Measurements from ENCODE around the gene DGKB. TPM values are rescaled to one million over a fixed set of nuclear protein-coding genes. Genes with fewer than 3 reads are reported as not detected.

The DGKB gene
- polyA plus RNA-seq, 4 donors = 0.19 to 0.31 TPM; not detected in 2

DNA sequence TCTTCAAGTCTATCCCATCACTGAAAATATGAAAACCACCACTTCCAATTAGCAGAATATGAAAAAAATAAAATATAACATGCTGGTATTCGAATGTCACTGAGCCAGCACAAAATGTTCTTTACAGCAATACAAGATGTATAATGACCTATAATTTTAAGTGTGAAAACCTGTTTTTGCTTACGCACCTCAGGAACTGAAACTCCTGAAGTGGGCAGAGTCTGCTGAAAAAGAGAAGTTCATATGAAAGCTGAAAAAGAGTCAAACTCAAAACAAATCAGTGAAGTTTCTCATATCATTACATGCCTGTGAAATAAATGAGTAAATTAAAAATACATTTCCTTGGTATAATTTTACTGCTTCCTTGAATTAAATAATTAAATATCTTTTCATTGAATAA lies 272.5 kb downstream of the DGKB start:
- Histone ChIP-seq H3K27me3 (ENCODE audit: control insufficient read depth in 3 of 3, insufficient read depth in 3 of 3, low read length in 3 of 3) (no peaks in the 10 kb centered on the region), H3K4me1 (ENCODE audit: control insufficient read depth in 3 of 3, insufficient read depth in 2 of 3, low read depth in 1 of 3, low read length in 2 of 3) (no peaks in the 10 kb centered on the region), H3K4me3 (ENCODE audit: low read depth in 1 of 3, low read length in 3 of 3) (no peak overlapping the region), H3K27ac (ENCODE audit: low read depth in 1 of 3, low read length in 2 of 3) (no peak overlapping the region), H3K9me3 (ENCODE audit: control insufficient read depth in 2 of 2, insufficient read depth in 1 of 2, low read depth in 1 of 2, low read length in 1 of 2) (no peaks in the 10 kb centered on the region), H3K36me3 (ENCODE audit: control insufficient read depth in 3 of 3, insufficient read depth in 2 of 3, low read depth in 1 of 3, low read length in 3 of 3) (no peaks in the 10 kb centered on the region)
- DNase-seq (no peak), FAIRE-seq (no peak)
- whole genome bisulfite sequencing, 3 donors = 82 to 90% (median 90%) methylated on average over 2 of the region's 2 CpGs

GRCh38 chr7:14628516-14628915 lies 274.0 kb downstream of the DGKB start:
- Histone ChIP-seq H3K36me3 (ENCODE audit: control insufficient read depth in 3 of 3, insufficient read depth in 2 of 3, low read depth in 1 of 3, low read length in 3 of 3) (no peaks in the 10 kb centered on the region), H3K9me3 (ENCODE audit: control insufficient read depth in 2 of 2, insufficient read depth in 1 of 2, low read depth in 1 of 2, low read length in 1 of 2) (no peaks in the 10 kb centered on the region), H3K4me1 (ENCODE audit: control insufficient read depth in 3 of 3, insufficient read depth in 2 of 3, low read depth in 1 of 3, low read length in 2 of 3) (no peaks in the 10 kb centered on the region), H3K27me3 (ENCODE audit: control insufficient read depth in 3 of 3, insufficient read depth in 3 of 3, low read length in 3 of 3) (no peaks in the 10 kb centered on the region), H3K4me3 (ENCODE audit: low read depth in 1 of 3, low read length in 3 of 3) (no peak overlapping the region), H3K27ac (ENCODE audit: low read depth in 1 of 3, low read length in 2 of 3) (no peak overlapping the region)
- DNase-seq (no peak), FAIRE-seq (no peak)
- 91 to 100% (median 94%) methylated on average over 1 of the region's 1 CpG for WGBS, 3 donors

GRCh38 chr7:14626076-14626475 lies 276.5 kb downstream of the DGKB start:
- Histone ChIP-seq H3K27me3 (ENCODE audit: control insufficient read depth in 3 of 3, insufficient read depth in 3 of 3, low read length in 3 of 3) (no peaks in the 10 kb centered on the region), H3K27ac (ENCODE audit: low read depth in 1 of 3, low read length in 2 of 3) (no peak overlapping the region), H3K9me3 (ENCODE audit: control insufficient read depth in 2 of 2, insufficient read depth in 1 of 2, low read depth in 1 of 2, low read length in 1 of 2) (no peaks in the 10 kb centered on the region), H3K4me3 (ENCODE audit: low read depth in 1 of 3, low read length in 3 of 3) (no peak overlapping the region), H3K4me1 (ENCODE audit: control insufficient read depth in 3 of 3, insufficient read depth in 2 of 3, low read depth in 1 of 3, low read length in 2 of 3) (no peaks in the 10 kb centered on the region), H3K36me3 (ENCODE audit: control insufficient read depth in 3 of 3, insufficient read depth in 2 of 3, low read depth in 1 of 3, low read length in 3 of 3) (no peaks in the 10 kb centered on the region)
- WGBS, 3 donors = 70 to 83% (median 70%) methylated on average over 4 of the region's 4 CpGs
- FAIRE-seq (no peak), DNase-seq (no peak)

- H3K36me3 ChIP-seq (ENCODE audit: control insufficient read depth in 3 of 3, insufficient read depth in 2 of 3, low read depth in 1 of 3, low read length in 3 of 3) = no peaks in the 10 kb centered on the region
- no peaks in the 10 kb centered on the region for H3K9me3 ChIP-seq (ENCODE audit: control insufficient read depth in 2 of 2, insufficient read depth in 1 of 2, low read depth in 1 of 2, low read length in 1 of 2)
- FAIRE-seq (no peak), DNase-seq (no peak)
- no peak overlapping the region for H3K4me3 ChIP-seq (ENCODE audit: low read depth in 1 of 3, low read length in 3 of 3)
- H3K27ac ChIP-seq (ENCODE audit: low read depth in 1 of 3, low read length in 2 of 3) = no peak overlapping the region
- H3K4me1 ChIP-seq (ENCODE audit: control insufficient read depth in 3 of 3, insufficient read depth in 2 of 3, low read depth in 1 of 3, low read length in 2 of 3) = no peaks in the 10 kb centered on the region
- H3K27me3 ChIP-seq (ENCODE audit: control insufficient read depth in 3 of 3, insufficient read depth in 3 of 3, low read length in 3 of 3) = no peaks in the 10 kb centered on the region
Observed at GRCh38 chr7:14622559-14622958, 280.0 kb downstream of the DGKB start.

GRCh38 chr7:14606101-14606500 lies 296.4 kb downstream of the DGKB start:
- Histone ChIP-seq H3K27ac (ENCODE audit: low read depth in 1 of 3, low read length in 2 of 3) (no peak overlapping the region), H3K36me3 (ENCODE audit: control insufficient read depth in 3 of 3, insufficient read depth in 2 of 3, low read depth in 1 of 3, low read length in 3 of 3) (no peaks in the 10 kb centered on the region), H3K4me3 (ENCODE audit: low read depth in 1 of 3, low read length in 3 of 3) (no peak overlapping the region), H3K4me1 (ENCODE audit: control insufficient read depth in 3 of 3, insufficient read depth in 2 of 3, low read depth in 1 of 3, low read length in 2 of 3) (no peaks in the 10 kb centered on the region), H3K9me3 (ENCODE audit: control insufficient read depth in 2 of 2, insufficient read depth in 1 of 2, low read depth in 1 of 2, low read length in 1 of 2) (no peaks in the 10 kb centered on the region), H3K27me3 (ENCODE audit: control insufficient read depth in 3 of 3, insufficient read depth in 3 of 3, low read length in 3 of 3) (no peaks in the 10 kb centered on the region)
- DNase-seq (no peak), FAIRE-seq (no peak)

DNA sequence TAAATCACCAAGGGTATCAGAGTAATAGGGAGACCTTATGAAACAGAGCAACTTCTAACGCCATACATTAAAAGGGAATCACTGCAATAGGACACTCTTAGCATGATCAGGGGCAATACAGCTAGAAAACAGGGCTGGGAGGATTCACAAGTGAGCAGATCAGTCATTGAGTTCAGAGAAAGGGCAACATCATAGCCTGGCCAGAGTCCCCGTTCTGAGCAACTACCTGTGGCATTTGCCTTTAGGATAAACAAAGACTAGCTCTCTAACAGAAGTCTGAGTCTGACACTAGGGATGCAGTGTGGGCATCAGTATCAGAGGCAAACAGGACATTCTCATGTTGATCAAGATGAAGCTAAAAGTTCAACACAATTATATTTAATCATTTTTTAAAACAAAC lies 297.9 kb downstream of the DGKB start:
- Histone ChIP-seq H3K4me3 (ENCODE audit: low read depth in 1 of 3, low read length in 3 of 3) (no peak overlapping the region), H3K4me1 (ENCODE audit: control insufficient read depth in 3 of 3, insufficient read depth in 2 of 3, low read depth in 1 of 3, low read length in 2 of 3) (no peaks in the 10 kb centered on the region), H3K36me3 (ENCODE audit: control insufficient read depth in 3 of 3, insufficient read depth in 2 of 3, low read depth in 1 of 3, low read length in 3 of 3) (no peaks in the 10 kb centered on the region), H3K27me3 (ENCODE audit: control insufficient read depth in 3 of 3, insufficient read depth in 3 of 3, low read length in 3 of 3) (no peaks in the 10 kb centered on the region), H3K27ac (ENCODE audit: low read depth in 1 of 3, low read length in 2 of 3) (no peak overlapping the region), H3K9me3 (ENCODE audit: control insufficient read depth in 2 of 2, insufficient read depth in 1 of 2, low read depth in 1 of 2, low read length in 1 of 2) (no peaks in the 10 kb centered on the region)
- DNase-seq (no peak), FAIRE-seq (no peak)
- WGBS, 3 donors = 55 to 60% (median 55%) methylated on average over 2 of the region's 2 CpGs

GRCh38 chr7:14602851-14603250 lies 299.7 kb downstream of the DGKB start:
- no peaks in the 10 kb centered on the region for H3K36me3 ChIP-seq (ENCODE audit: control insufficient read depth in 3 of 3, insufficient read depth in 2 of 3, low read depth in 1 of 3, low read length in 3 of 3)
- H3K9me3 ChIP-seq (ENCODE audit: control insufficient read depth in 2 of 2, insufficient read depth in 1 of 2, low read depth in 1 of 2, low read length in 1 of 2) = no peaks in the 10 kb centered on the region
- WGBS, 3 donors = 89 to 93% (median 89%) methylated on average over 1 of the region's 1 CpG
- DNase-seq = no peak
- no peak overlapping the region for H3K4me3 ChIP-seq (ENCODE audit: low read depth in 1 of 3, low read length in 3 of 3)
- no peak overlapping the region for H3K27ac ChIP-seq (ENCODE audit: low read depth in 1 of 3, low read length in 2 of 3)
- no peak for FAIRE-seq
- no peaks in the 10 kb centered on the region for H3K4me1 ChIP-seq (ENCODE audit: control insufficient read depth in 3 of 3, insufficient read depth in 2 of 3, low read depth in 1 of 3, low read length in 2 of 3)
- no peaks in the 10 kb centered on the region for H3K27me3 ChIP-seq (ENCODE audit: control insufficient read depth in 3 of 3, insufficient read depth in 3 of 3, low read length in 3 of 3)

- DNase-seq = no peak
- no peak overlapping the region for H3K27ac ChIP-seq (ENCODE audit: low read depth in 1 of 3, low read length in 2 of 3)
- H3K4me1 ChIP-seq (ENCODE audit: control insufficient read depth in 3 of 3, insufficient read depth in 2 of 3, low read depth in 1 of 3, low read length in 2 of 3) = no peaks in the 10 kb centered on the region
- H3K4me3 ChIP-seq (ENCODE audit: low read depth in 1 of 3, low read length in 3 of 3) = no peak overlapping the region
- 82 to 89% (median 88%) methylated on average over 2 of the region's 2 CpGs for WGBS, 3 donors
- no peaks in the 10 kb centered on the region for H3K9me3 ChIP-seq (ENCODE audit: control insufficient read depth in 2 of 2, insufficient read depth in 1 of 2, low read depth in 1 of 2, low read length in 1 of 2)
- no peak for FAIRE-seq
- no peaks in the 10 kb centered on the region for H3K27me3 ChIP-seq (ENCODE audit: control insufficient read depth in 3 of 3, insufficient read depth in 3 of 3, low read length in 3 of 3)
- no peaks in the 10 kb centered on the region for H3K36me3 ChIP-seq (ENCODE audit: control insufficient read depth in 3 of 3, insufficient read depth in 2 of 3, low read depth in 1 of 3, low read length in 3 of 3)
Observed at GRCh38 chr7:14600766-14601367, 301.7 kb downstream of the DGKB start.

GRCh38 chr7:14598978-14599377 lies 303.6 kb downstream of the DGKB start:
- no peak overlapping the region for H3K27ac ChIP-seq (ENCODE audit: low read depth in 1 of 3, low read length in 2 of 3)
- no peaks in the 10 kb centered on the region for H3K4me1 ChIP-seq (ENCODE audit: control insufficient read depth in 3 of 3, insufficient read depth in 2 of 3, low read depth in 1 of 3, low read length in 2 of 3)
- no peak overlapping the region for H3K4me3 ChIP-seq (ENCODE audit: low read depth in 1 of 3, low read length in 3 of 3)
- H3K27me3 ChIP-seq (ENCODE audit: control insufficient read depth in 3 of 3, insufficient read depth in 3 of 3, low read length in 3 of 3) = no peaks in the 10 kb centered on the region
- H3K9me3 ChIP-seq (ENCODE audit: control insufficient read depth in 2 of 2, insufficient read depth in 1 of 2, low read depth in 1 of 2, low read length in 1 of 2) = no peaks in the 10 kb centered on the region
- no peak for DNase-seq
- H3K36me3 ChIP-seq (ENCODE audit: control insufficient read depth in 3 of 3, insufficient read depth in 2 of 3, low read depth in 1 of 3, low read length in 3 of 3) = no peaks in the 10 kb centered on the region
- FAIRE-seq = no peak
- WGBS, 3 donors = 56 to 61% (median 58%) methylated on average over 3 of the region's 3 CpGs
